HL-60 (cell line): ENCODE results near the gene IL1B.

ENCODE experiments used
- POLR2AphosphoS5 ChIP-seq: IDR thresholded peaks from 2 replicates; pipeline ENCODE4 v1.6.1; 2012; ENCODE audit warnings: low read depth
- TF ChIP-seq, protein P1 (sequence below): IDR thresholded peaks from one replicate; pipeline ENCODE4 v1.5.1; 2011; ENCODE audit warnings: low read length, control low read depth, inconsistent platforms; ENCODE audit not compliant: insufficient read depth

DNA sequence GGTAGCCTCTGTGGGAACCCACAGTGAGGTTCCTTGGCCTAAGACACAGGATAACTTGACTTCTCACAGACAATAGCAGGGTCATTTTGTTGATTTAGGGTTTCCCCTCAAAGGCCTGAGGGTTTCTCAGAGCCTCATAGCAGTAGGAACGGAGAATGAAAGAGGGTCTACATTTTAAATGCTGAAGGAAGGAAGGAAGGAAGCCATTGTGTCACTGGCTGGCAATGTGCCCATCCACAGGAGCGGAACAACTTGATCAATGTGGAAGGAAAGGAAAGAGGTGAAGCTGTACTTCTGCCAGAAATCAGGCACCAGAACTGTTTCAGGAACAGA, 5.1 kb downstream of the IL1B start:
- TF ChIP-seq, protein P1, sequence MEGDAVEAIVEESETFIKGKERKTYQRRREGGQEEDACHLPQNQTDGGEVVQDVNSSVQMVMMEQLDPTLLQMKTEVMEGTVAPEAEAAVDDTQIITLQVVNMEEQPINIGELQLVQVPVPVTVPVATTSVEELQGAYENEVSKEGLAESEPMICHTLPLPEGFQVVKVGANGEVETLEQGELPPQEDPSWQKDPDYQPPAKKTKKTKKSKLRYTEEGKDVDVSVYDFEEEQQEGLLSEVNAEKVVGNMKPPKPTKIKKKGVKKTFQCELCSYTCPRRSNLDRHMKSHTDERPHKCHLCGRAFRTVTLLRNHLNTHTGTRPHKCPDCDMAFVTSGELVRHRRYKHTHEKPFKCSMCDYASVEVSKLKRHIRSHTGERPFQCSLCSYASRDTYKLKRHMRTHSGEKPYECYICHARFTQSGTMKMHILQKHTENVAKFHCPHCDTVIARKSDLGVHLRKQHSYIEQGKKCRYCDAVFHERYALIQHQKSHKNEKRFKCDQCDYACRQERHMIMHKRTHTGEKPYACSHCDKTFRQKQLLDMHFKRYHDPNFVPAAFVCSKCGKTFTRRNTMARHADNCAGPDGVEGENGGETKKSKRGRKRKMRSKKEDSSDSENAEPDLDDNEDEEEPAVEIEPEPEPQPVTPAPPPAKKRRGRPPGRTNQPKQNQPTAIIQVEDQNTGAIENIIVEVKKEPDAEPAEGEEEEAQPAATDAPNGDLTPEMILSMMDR, result no peak
- no peak for TF ChIP-seq POLR2AphosphoS5
